Stimulated activated CD4-positive, alpha-beta T cell treated with anti-CD3 and anti-CD28 coated beads, Interleukin-2, amount 100 ng/mL, for 4 hours (primary cell): Measurements from ENCODE around the gene GABBR1.

ENCODE experiments used
- DNase-seq: peaks from one replicate; pipeline ENCODE4 v3.0.0-alpha.2; 2020; ENCODE audit warnings: low read depth

GABBR1 gene

GRCh38 chr6:29566856-29567255 lies 66.1 kb downstream of the GABBR1 start:
- DNase-seq, result no peak

- no peak for DNase-seq
Measured at GRCh38 chr6:29564875-29565274, 68.1 kb downstream of the GABBR1 start.

- DNase-seq, result no peak
Measured at GRCh38 chr6:29563435-29563965, 69.5 kb downstream of the GABBR1 start.

GRCh38 chr6:29561606-29562181 lies 71.3 kb downstream of the GABBR1 start:
- DNase-seq, result no peak

- DNase-seq, result no peak
Measured at GRCh38 chr6:29561091-29561490, 71.9 kb downstream of the GABBR1 start.

- DNase-seq, result no peak
Measured at GRCh38 chr6:29559524-29560287, 73.3 kb downstream of the GABBR1 start, which contains the start of gene UBD. Gene UBD, minus strand, starts transcription at chr6:29559732. Its CDS starts 31 bp downstream, at chr6:29559701.

- no peak for DNase-seq
Measured at GRCh38 chr6:29558439-29559079, 74.4 kb downstream of the GABBR1 start.

- DNase-seq, result no peak
Measured at GRCh38 chr6:29557320-29557719, 75.7 kb downstream of the GABBR1 start.

GRCh38 chr6:29554764-29555163 lies 78.2 kb downstream of the GABBR1 start:
- DNase-seq, result no peak

- peak; percentile 6 for DNase-seq
Measured at GRCh38 chr6:29553268-29554057, 79.5 kb downstream of the GABBR1 start.

- DNase-seq, result peak; percentile 7
Measured at GRCh38 chr6:29552512-29553051, 80.4 kb downstream of the GABBR1 start.

GRCh38 chr6:29547573-29547972 lies 85.4 kb downstream of the GABBR1 start:
- no peak for DNase-seq

- no peak for DNase-seq
Measured at GRCh38 chr6:29537714-29538403, 95.1 kb downstream of the GABBR1 start.

GRCh38 chr6:29532320-29532951 lies 100.5 kb downstream of the GABBR1 start:
- no peak for DNase-seq

- DNase-seq, result no peak
Measured at GRCh38 chr6:29531668-29532067, 101.3 kb downstream of the GABBR1 start.

- no peak for DNase-seq
Measured at GRCh38 chr6:29530671-29531310, 102.2 kb downstream of the GABBR1 start.

- no peak for DNase-seq
Measured at GRCh38 chr6:29529956-29530355, 103.0 kb downstream of the GABBR1 start.

- no peak for DNase-seq
Measured at GRCh38 chr6:29528988-29529560, 103.9 kb downstream of the GABBR1 start.

GRCh38 chr6:29528300-29528931 lies 104.6 kb downstream of the GABBR1 start:
- DNase-seq, result no peak
